ENCODE results near the gene SPSB1.

GRCh38 chr1:9410737-9411297 is 118.1 kb downstream of the SPSB1 start:
- TF ChIP-seq CTCF (IDR thresholded peaks at IDR 0.05) (no peak), POLR2A (IDR thresholded peaks at IDR 0.05) (no peak), POLR2AphosphoS5 (IDR thresholded peaks at IDR 0.05) (no peak), EP300 (IDR thresholded peaks at IDR 0.05) (no peak)

Data from stomach (tissue), 4 donors.